Uterus (tissue), 4 donors: Measurements from ENCODE around the gene TXLNG. TPM values are rescaled to one million over a fixed set of nuclear protein-coding genes. Genes with fewer than 3 reads are reported as not detected.
"Not testable (repeated sequence)": the region's sequence is repeated elsewhere in the genome, so short reads cannot be mapped to it uniquely, and the experiment has no call there.

Experiments used
- DNase-seq, 2 donors: peaks; one replicate each; pipeline ENCODE4 v3.0.0-alpha.2; 2019 to 2020
- H3K27ac ChIP-seq, 2 donors: fragments of 200-600 bp; sonication (generic); 1 replicate in 1 of 2; 2 replicates in 1 of 2; pipeline ENCODE4 v1.5.1; 2016 to 2018
- H3K27me3 ChIP-seq, 2 donors: fragments of 200-600 bp; sonication (generic); one replicate each; pipeline ENCODE4 v1.5.1; 2018 to 2019; ENCODE audit warnings: control low read depth in 1 of 2
- H3K36me3 ChIP-seq, 2 donors: fragments of 200-600 bp; sonication (generic); one replicate each; pipeline ENCODE4 v1.5.1; 2019; ENCODE audit warnings: control low read depth in 1 of 2
- H3K4me1 ChIP-seq, 2 donors: fragments of 200-600 bp; sonication (generic); one replicate each; pipeline ENCODE4 v1.5.1; 2018 to 2019; ENCODE audit warnings: control low read depth in 1 of 2
- H3K4me3 ChIP-seq, 2 donors: fragments of 200-600 bp; sonication (generic); 1 replicate in 1 of 2; 2 replicates in 1 of 2; pipeline ENCODE4 v1.5.1; 2018 to 2019; ENCODE audit warnings: mild to moderate bottlenecking in 1 of 2
- H3K9me3 ChIP-seq, 2 donors: fragments of 200-600 bp; sonication (generic); one replicate each; pipeline ENCODE4 v1.5.1; 2019; ENCODE audit warnings: control low read depth in 1 of 2
- CTCF ChIP-seq, 4 experiments: fragments of 200-600 bp in 2 of 4; fragments of 450-650 bp in 2 of 4; sonication (generic) in 2 of 4; IDR thresholded peaks; one replicate each; pipeline ENCODE4 v1.5.1; 2016 to 2019; ENCODE audit warnings: antibody characterized with exemption in 4 of 4, mild to moderate bottlenecking in 2 of 4, moderate library complexity in 1 of 4
- POLR2A ChIP-seq, 2 donors: fragments of 450-650 bp; IDR thresholded peaks; one replicate each; pipeline ENCODE4 v1.6.1; 2016; ENCODE audit warnings: antibody characterized with exemption in 2 of 2, mild to moderate bottlenecking in 1 of 2, moderate library complexity in 1 of 2
- intact Hi-C: fragments of 100-400 bp; cut with DNase I; formaldehyde crosslinking; loops from one replicate; pipeline ENCODE4 v1.15.1; 2023; ENCODE audit warnings: low total_unique reads
- total RNA-seq, 4 donors: library from RNA; depleted of rRNA in 3 of 4; stranded (reverse); fragments of >200 nt in 3 of 4; gene quantifications; one replicate each; pipeline versions ENCODE4 v1.1.0 to v1.2.4, GENCODE V29; 2014 to 2023
- donor health status: DM: yes; HTN: yes; CAD: no.

TXLNG gene
- total RNA-seq, 4 donors from 2014 or later = 11.8 to 18.9 (median 13.1) TPM

- Histone ChIP-seq H3K9me3 (no peaks in the 10 kb centered on the region), H3K27ac (no peak overlapping the region), H3K4me1 (no peaks in the 10 kb centered on the region), H3K36me3 (no peaks in the 10 kb centered on the region), H3K27me3 (no peaks in the 10 kb centered on the region), H3K4me3 (no peak overlapping the region)
- no peak for TF ChIP-seq CTCF (IDR thresholded peaks at IDR 0.05)
- no peak for TF ChIP-seq POLR2A (IDR thresholded peaks at IDR 0.05)
- no peak for DNase-seq
- intact Hi-C loops = no loop called here
Observed at GRCh38 chrX:16852617-16853179, 66.4 kb downstream of the TXLNG start.

DNA sequence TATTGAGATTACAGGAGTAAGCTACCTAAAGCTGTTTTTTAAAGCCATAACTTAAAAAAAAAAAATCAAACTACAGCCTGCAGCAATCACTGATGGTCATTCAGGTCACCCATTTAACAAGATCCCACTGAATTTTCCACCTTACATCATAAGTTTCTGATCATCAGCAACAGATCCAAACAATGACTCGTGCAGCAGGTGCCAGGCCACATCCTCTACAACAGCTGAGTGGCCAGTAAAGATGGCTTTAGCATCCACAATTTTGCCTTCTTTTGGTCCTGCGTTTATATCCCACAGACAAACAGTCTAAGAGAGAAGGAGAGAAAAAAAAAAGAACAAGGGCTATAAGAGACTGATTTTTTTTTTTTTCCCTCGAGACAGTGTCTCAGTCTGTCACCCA lies 67.3 kb downstream of the TXLNG start:
- Histone ChIP-seq H3K27ac (no peak overlapping the region), H3K4me1 (no peaks in the 10 kb centered on the region), H3K36me3 (no peaks in the 10 kb centered on the region), H3K27me3 (no peaks in the 10 kb centered on the region), H3K9me3 (no peaks in the 10 kb centered on the region), H3K4me3 (no peak overlapping the region)
- intact Hi-C loops = no loop called here
- TF ChIP-seq POLR2A (IDR thresholded peaks at IDR 0.05) (no peak), CTCF (IDR thresholded peaks at IDR 0.05) (no peak)
- DNase-seq = no peak

GRCh38 chrX:16855363-16856075 lies 69.3 kb downstream of the TXLNG start:
- H3K4me3 ChIP-seq = no peak overlapping the region
- no peaks in the 10 kb centered on the region for H3K27me3 ChIP-seq
- no peak overlapping the region for H3K27ac ChIP-seq
- H3K36me3 ChIP-seq = no peaks in the 10 kb centered on the region
- TF ChIP-seq CTCF (IDR thresholded peaks at IDR 0.05) (no peak), POLR2A (IDR thresholded peaks at IDR 0.05) (no peak)
- intact Hi-C loops = no loop called here
- no peaks in the 10 kb centered on the region for H3K9me3 ChIP-seq
- DNase-seq = no peak
- H3K4me1 ChIP-seq = no peaks in the 10 kb centered on the region

DNA sequence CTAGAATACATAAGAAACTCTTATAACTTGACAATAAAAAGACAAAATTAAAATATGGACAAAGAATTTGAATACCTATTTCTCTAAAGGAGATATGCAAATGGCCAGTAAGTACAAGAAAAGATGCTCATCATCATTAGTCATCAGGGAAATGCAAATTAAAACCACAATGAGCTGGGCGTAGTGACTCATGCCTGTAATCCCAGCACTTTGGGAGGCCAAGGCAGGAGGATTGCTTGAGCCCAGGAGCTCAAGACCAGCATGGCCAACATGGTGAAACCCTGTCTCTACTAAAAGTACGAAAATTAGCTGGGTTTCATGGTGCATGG lies 69.8 kb downstream of the TXLNG start:
- H3K36me3 ChIP-seq, intact Hi-C loops, H3K27me3 ChIP-seq, H3K4me3 ChIP-seq, H3K4me1 ChIP-seq, DNase-seq, H3K9me3 ChIP-seq, H3K27ac ChIP-seq: not testable (repeated sequence)

DNA sequence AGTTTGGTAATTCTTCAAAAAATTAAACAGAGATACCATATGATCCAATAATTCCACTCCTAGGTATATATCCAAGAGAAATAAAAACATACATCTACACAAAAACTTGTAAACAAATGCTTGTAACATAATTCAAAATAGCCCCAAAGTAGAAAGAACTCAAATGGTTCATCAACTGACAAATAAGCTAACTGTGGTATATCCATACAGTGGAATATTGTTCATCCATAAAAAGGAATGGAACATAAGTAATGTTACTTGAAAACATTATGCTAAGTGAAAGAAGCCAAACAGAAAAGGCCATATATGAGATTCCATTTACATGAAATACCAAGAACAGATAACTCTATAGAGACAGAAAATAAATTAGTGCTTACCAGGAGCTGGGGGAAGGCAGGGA lies 70.5 kb downstream of the TXLNG start:
- no peak for DNase-seq
- Histone ChIP-seq H3K36me3 (no peaks in the 10 kb centered on the region), H3K9me3 (no peaks in the 10 kb centered on the region), H3K27me3 (no peaks in the 10 kb centered on the region), H3K27ac (no peak overlapping the region), H3K4me3 (no peak overlapping the region), H3K4me1 (no peaks in the 10 kb centered on the region)
- intact Hi-C loops = no loop called here
- TF ChIP-seq POLR2A (IDR thresholded peaks at IDR 0.05) = no peak
- TF ChIP-seq CTCF (IDR thresholded peaks at IDR 0.05) = no peak
